ENCODE measurements around the gene AKR1B1. TPM values are rescaled to one million over a fixed set of nuclear protein-coding genes. Genes with fewer than 3 reads are reported as not detected.

The AKR1B1 gene
- total RNA-seq, 2 experiments from 2014 or later = 97.8 to 102 TPM

GRCh38 chr7:134425777-134426176 lies 33.1 kb downstream of the AKR1B1 start:
- POLR2A ChIA-PET = no interaction called here
- no peak overlapping the region for H3K4me3 Mint-ChIP-seq
- H3K9me3 Mint-ChIP-seq = no peaks in the 10 kb centered on the region
- H3K36me3 Mint-ChIP-seq = no peaks in the 10 kb centered on the region
- intact Hi-C loops (cut with micrococcal nuclease) = no loop called here
- H3K27me3 Mint-ChIP-seq = peaks cover 2% of the 10 kb centered on the region
- H3K27ac Mint-ChIP-seq = no peak overlapping the region
- DNase-seq = no peak
- CTCF ChIA-PET = no interaction called here
- no peaks in the 10 kb centered on the region for H3K4me1 Mint-ChIP-seq (ENCODE audit: low read depth)

DNA sequence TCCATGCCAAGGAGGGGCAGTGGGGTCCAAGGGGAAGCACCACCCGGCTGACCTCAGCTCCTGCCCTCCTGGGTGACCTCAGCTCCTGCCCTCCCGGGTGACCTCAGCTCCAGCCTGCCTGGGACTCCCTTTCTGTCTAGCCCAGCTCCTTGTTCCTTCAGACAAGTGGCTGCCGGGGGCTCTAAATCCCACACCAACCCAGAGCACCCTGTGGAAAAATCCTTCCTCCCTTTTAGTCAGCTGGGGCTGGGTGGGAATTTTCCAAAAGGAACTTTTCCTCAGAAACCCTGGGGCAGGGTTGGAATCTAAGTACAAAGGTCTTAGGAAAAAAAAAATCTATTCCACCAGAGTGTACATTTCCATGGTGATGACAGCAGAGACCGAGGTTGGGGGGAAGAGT lies 36.3 kb downstream of the AKR1B1 start:
- intact Hi-C loops (cut with micrococcal nuclease) = no loop called here
- ChIA-PET CTCF (no interaction called here), POLR2A (no interaction called here)
- Mint-ChIP-seq H3K27me3 (peaks cover 9% of the 10 kb centered on the region), H3K9me3 (no peaks in the 10 kb centered on the region), H3K27ac (no peak overlapping the region), H3K36me3 (no peaks in the 10 kb centered on the region), H3K4me3 (no peak overlapping the region), H3K4me1 (ENCODE audit: low read depth) (no peaks in the 10 kb centered on the region)
- DNase-seq = no peak

- no peak for DNase-seq
- H3K4me1 Mint-ChIP-seq (ENCODE audit: low read depth) = no peaks in the 10 kb centered on the region
- H3K27me3 Mint-ChIP-seq = peaks cover 9% of the 10 kb centered on the region
- ChIA-PET POLR2A (no interaction called here), CTCF (interaction anchor here (2.0 kb wide), 1 partner anchor 10 kb away, joined by 7 read pairs; no protein-coding TSS in a partner anchor)
- no peak overlapping the region for H3K4me3 Mint-ChIP-seq
- H3K27ac Mint-ChIP-seq = no peak overlapping the region
- no peaks in the 10 kb centered on the region for H3K36me3 Mint-ChIP-seq
- intact Hi-C loops (cut with micrococcal nuclease) = no loop called here
- no peaks in the 10 kb centered on the region for H3K9me3 Mint-ChIP-seq
Observed at GRCh38 chr7:134422008-134422407, 36.9 kb downstream of the AKR1B1 start.

DNA sequence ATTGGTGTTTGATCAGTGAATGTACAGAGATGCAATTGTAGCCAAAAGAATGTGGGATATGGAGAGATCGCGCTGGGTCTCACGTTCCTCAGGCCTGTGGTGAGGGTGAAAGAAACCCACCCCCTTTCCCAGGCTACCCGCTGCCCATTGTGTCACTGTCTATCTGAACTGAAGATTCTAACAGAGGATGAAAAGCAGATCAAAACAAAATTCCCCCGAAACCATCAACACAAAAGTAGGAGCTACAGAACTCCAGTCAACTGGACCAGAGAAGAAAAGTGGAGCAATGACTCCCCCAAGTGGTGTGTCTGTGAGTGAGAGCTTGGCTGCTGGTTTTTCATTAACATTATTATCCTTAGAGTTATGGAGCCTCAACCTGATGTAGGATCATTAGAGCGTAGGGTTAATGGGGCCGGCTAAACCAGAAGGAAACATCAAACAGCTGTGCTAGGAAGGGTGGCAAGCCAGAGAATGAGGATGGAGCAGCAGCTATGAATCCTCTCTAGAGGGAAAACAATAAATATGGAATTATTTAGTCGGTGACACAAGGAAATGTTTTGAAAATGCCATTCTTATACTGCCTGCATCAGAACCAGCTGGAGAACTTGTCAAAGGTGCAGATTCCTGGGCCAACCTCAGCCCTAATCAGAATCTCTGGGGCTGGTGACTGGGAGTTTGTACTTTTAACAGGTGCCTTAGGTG lies 38.3 kb downstream of the AKR1B1 start:
- Mint-ChIP-seq H3K27me3 (peaks cover 9% of the 10 kb centered on the region), H3K4me3 (no peak overlapping the region), H3K27ac (no peak overlapping the region), H3K4me1 (ENCODE audit: low read depth) (no peaks in the 10 kb centered on the region), H3K36me3 (no peaks in the 10 kb centered on the region), H3K9me3 (no peaks in the 10 kb centered on the region)
- ChIA-PET CTCF (interaction anchor here (0.6 to 2.0 kb wide), 3 partner anchors 12 to 276 kb away, joined by 3 to 7 read pairs (median 3); no protein-coding TSS in a partner anchor), POLR2A (no interaction called here)
- intact Hi-C loops (cut with micrococcal nuclease) = no loop called here
- no peak for DNase-seq

DNA sequence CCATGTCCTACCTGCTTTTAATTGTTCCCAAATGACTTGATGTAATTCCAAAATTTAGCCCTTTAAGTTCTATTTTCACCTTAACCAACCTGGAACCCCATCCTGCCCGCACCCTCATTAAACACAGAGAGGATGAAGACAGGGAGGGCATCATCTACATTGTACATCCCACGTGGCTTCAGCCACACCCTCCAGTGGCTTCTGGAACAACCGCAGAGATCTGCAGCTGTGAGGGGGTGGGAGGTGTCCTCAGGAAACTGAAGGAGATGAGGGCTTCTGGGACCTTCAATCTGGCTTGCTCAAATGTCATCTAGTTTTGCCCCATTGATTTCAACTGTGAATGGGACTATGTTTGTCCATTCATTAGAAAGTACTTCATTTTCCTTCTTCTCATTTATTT lies 39.0 kb downstream of the AKR1B1 start:
- Mint-ChIP-seq H3K9me3 (no peaks in the 10 kb centered on the region), H3K27ac (no peak overlapping the region), H3K4me1 (ENCODE audit: low read depth) (no peaks in the 10 kb centered on the region), H3K27me3 (peaks cover 9% of the 10 kb centered on the region), H3K36me3 (no peaks in the 10 kb centered on the region), H3K4me3 (no peak overlapping the region)
- POLR2A ChIA-PET = no interaction called here
- no peak for DNase-seq
- CTCF ChIA-PET = interaction anchor here (0.6 to 1.1 kb wide), 2 partner anchors 14 to 275 kb away, joined by 3 to 4 read pairs; no protein-coding TSS in a partner anchor
- intact Hi-C loops (cut with micrococcal nuclease) = no loop called here

DNA sequence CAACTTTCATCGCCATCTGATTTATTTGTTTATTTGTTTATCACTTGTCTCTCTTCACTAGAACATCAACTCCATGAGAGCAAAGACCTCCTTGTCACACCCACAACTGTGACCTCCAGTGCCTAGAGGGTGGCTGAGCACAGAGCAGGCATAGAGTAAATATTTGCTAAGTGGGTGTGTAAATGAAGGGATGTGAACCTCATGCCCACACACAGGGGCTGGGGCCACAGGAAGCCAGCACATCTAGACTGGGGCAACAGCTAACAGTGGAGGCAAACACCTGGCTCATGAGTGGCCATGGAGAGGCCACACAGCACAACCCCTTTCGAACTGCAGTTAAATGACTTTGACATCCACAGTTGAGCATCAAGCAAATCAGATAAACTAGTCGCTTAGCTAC lies 39.8 kb downstream of the AKR1B1 start:
- Mint-ChIP-seq H3K9me3 (no peaks in the 10 kb centered on the region), H3K27ac (no peak overlapping the region), H3K27me3 (peaks cover 9% of the 10 kb centered on the region), H3K36me3 (no peaks in the 10 kb centered on the region), H3K4me3 (no peak overlapping the region), H3K4me1 (ENCODE audit: low read depth) (no peaks in the 10 kb centered on the region)
- ChIA-PET CTCF (interaction anchor here (1.1 kb wide), 1 partner anchor 14 kb away, joined by 4 read pairs; no protein-coding TSS in a partner anchor), POLR2A (no interaction called here)
- intact Hi-C loops (cut with micrococcal nuclease) = no loop called here
- DNase-seq = no peak

DNA sequence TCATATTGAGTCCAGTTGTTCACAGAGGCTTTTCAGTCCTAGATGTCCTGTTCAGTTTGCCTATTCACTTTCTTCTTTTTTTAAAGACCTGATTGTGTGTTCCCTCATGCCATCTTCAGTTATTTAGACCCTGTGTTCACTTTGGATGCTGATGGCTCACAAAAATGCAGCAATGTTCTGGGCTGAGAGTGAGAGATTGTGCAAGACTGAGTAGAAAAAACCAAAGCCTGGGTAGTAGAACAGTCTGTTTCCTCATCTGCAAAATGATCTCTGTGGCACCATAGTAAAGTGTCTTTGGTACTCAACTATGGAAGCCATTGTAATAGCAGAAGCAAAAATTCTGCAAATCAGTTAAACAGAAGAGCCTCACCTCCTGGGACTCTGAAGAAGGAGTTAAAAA lies 43.2 kb downstream of the AKR1B1 start:
- Mint-ChIP-seq H3K36me3 (no peaks in the 10 kb centered on the region), H3K27me3 (peaks cover 9% of the 10 kb centered on the region), H3K4me1 (ENCODE audit: low read depth) (no peaks in the 10 kb centered on the region), H3K4me3 (no peak overlapping the region), H3K9me3 (no peaks in the 10 kb centered on the region), H3K27ac (no peak overlapping the region)
- no peak for DNase-seq
- intact Hi-C loops (cut with micrococcal nuclease) = no loop called here
- ChIA-PET CTCF (interaction anchor here (0.8 kb wide), 1 partner anchor 14 kb away, joined by 3 read pairs; no protein-coding TSS in a partner anchor), POLR2A (no interaction called here)

DNA sequence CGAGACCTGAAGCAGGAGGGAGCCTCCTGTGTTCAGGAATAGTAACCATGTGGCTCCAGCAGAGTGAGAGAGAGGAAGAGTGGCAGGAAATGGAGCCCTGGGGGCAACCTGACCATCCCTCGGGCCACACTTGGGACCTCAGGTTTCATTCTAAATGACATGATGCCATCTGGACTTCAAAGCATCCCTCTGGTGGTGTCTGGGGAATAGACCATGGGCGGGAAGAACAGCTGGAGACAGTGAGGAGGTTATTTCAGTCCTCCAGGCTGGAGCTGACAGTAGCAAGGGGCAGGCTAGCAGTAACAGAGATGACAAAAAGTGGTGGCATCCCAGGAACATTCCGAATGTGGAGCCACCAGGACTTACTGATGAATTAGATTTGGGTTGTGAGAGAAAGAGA lies 44.8 kb downstream of the AKR1B1 start:
- POLR2A ChIA-PET = interaction anchor here (1.3 kb wide), 1 partner anchor 44 kb away, joined by 3 read pairs; no protein-coding TSS in a partner anchor
- no peaks in the 10 kb centered on the region for H3K36me3 Mint-ChIP-seq
- H3K27me3 Mint-ChIP-seq = peaks cover 4% of the 10 kb centered on the region
- intact Hi-C loops (cut with micrococcal nuclease) = no loop called here
- no peak overlapping the region for H3K27ac Mint-ChIP-seq
- no peak for DNase-seq
- no peaks in the 10 kb centered on the region for H3K9me3 Mint-ChIP-seq
- no peaks in the 10 kb centered on the region for H3K4me1 Mint-ChIP-seq (ENCODE audit: low read depth)
- no peak overlapping the region for H3K4me3 Mint-ChIP-seq
- CTCF ChIA-PET = no interaction called here

DNA sequence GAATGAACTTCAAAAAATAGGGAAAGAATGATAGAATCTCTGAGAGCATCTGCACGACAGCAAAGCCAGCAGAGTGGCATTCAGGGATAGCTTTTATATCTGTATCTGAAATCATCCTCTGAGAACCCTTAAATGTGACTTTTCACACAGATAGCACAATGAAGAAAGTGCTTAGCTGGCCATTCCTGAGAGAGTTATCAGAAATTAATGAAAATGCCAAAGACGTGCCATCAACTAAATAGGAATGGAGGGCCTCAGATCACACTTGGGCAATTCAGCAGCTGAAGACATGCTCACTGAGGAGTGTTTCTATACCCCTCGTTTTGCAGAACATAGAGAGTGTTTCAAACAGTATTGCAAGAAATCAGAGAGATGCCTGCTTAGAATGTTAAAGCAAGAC lies 51.6 kb downstream of the AKR1B1 start:
- Mint-ChIP-seq H3K27ac (no peak overlapping the region), H3K27me3 (peaks cover 10% of the 10 kb centered on the region), H3K4me1 (ENCODE audit: low read depth) (no peaks in the 10 kb centered on the region), H3K36me3 (no peaks in the 10 kb centered on the region), H3K9me3 (peaks cover 2% of the 10 kb centered on the region), H3K4me3 (no peak overlapping the region)
- CTCF ChIA-PET = no interaction called here
- POLR2A ChIA-PET = no interaction called here
- intact Hi-C loops (cut with micrococcal nuclease) = no loop called here
- no peak for DNase-seq

DNA sequence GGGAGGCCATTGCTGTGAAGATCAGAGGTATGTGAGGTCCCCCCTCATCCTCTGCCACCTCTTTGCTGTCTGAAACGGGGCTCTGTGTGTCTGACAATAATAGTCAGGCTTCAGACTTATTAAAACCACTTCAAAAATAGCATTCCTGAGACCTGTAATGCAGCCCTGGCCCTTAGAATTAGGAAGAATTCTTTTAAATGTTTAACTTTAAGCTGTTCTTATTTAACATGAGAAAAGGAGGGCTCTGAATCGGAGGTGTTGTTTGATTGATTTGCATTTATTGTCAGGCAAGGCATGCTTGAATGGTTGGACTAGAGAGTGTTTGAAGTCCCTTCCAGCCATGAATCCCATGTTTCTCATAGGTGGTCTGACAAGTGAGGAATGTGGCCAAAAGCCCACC lies 52.5 kb downstream of the AKR1B1 start:
- Mint-ChIP-seq H3K27me3 (peaks cover 10% of the 10 kb centered on the region), H3K36me3 (no peaks in the 10 kb centered on the region), H3K4me3 (no peak overlapping the region), H3K27ac (no peak overlapping the region), H3K4me1 (ENCODE audit: low read depth) (no peaks in the 10 kb centered on the region), H3K9me3 (peaks cover 2% of the 10 kb centered on the region)
- ChIA-PET CTCF (no interaction called here), POLR2A (no interaction called here)
- DNase-seq = no peak
- intact Hi-C loops (cut with micrococcal nuclease) = no loop called here

GRCh38 chr7:134405299-134405698 lies 53.6 kb downstream of the AKR1B1 start:
- ChIA-PET CTCF (no interaction called here), POLR2A (no interaction called here)
- Mint-ChIP-seq H3K36me3 (no peaks in the 10 kb centered on the region), H3K27ac (no peak overlapping the region), H3K27me3 (peaks cover 10% of the 10 kb centered on the region), H3K9me3 (peaks cover 2% of the 10 kb centered on the region), H3K4me1 (ENCODE audit: low read depth) (no peaks in the 10 kb centered on the region), H3K4me3 (no peak overlapping the region)
- intact Hi-C loops (cut with micrococcal nuclease) = no loop called here
- no peak for DNase-seq

- H3K27me3 Mint-ChIP-seq = peaks cover 4% of the 10 kb centered on the region
- no peak overlapping the region for H3K27ac Mint-ChIP-seq
- no peak overlapping the region for H3K4me3 Mint-ChIP-seq
- no peak for DNase-seq
- no peaks in the 10 kb centered on the region for H3K36me3 Mint-ChIP-seq
- no peaks in the 10 kb centered on the region for H3K4me1 Mint-ChIP-seq (ENCODE audit: low read depth)
- intact Hi-C loops (cut with micrococcal nuclease) = no loop called here
- H3K9me3 Mint-ChIP-seq = peaks cover 2% of the 10 kb centered on the region
- ChIA-PET POLR2A (no interaction called here), CTCF (no interaction called here)
Observed at GRCh38 chr7:134403062-134403461, 55.8 kb downstream of the AKR1B1 start.

GRCh38 chr7:134400859-134401258 lies 58.0 kb downstream of the AKR1B1 start:
- no peaks in the 10 kb centered on the region for H3K4me1 Mint-ChIP-seq (ENCODE audit: low read depth)
- ChIA-PET POLR2A (no interaction called here), CTCF (no interaction called here)
- H3K36me3 Mint-ChIP-seq = no peaks in the 10 kb centered on the region
- H3K27me3 Mint-ChIP-seq = peaks cover 2% of the 10 kb centered on the region
- no peak overlapping the region for H3K4me3 Mint-ChIP-seq
- intact Hi-C loops (cut with micrococcal nuclease) = no loop called here
- no peak for DNase-seq
- no peak overlapping the region for H3K27ac Mint-ChIP-seq
- H3K9me3 Mint-ChIP-seq = peaks cover 2% of the 10 kb centered on the region
